ENCODE data around the gene MSMP. TPM values are rescaled to one million over a fixed set of nuclear protein-coding genes. Genes with fewer than 3 reads are reported as not detected.
A peak's percentile ranks its signal among the peaks of the same experiment; 100 is the strongest.

Gene MSMP
- total and polyA plus RNA-seq, 2 experiments from 2014 or later = 0.81 TPM; not detected in 1

- no peak overlapping the region for H2AFZ ChIP-seq
Measured at GRCh38 chr9:35713578-35713977, 40.5 kb downstream of the MSMP start.

DNA sequence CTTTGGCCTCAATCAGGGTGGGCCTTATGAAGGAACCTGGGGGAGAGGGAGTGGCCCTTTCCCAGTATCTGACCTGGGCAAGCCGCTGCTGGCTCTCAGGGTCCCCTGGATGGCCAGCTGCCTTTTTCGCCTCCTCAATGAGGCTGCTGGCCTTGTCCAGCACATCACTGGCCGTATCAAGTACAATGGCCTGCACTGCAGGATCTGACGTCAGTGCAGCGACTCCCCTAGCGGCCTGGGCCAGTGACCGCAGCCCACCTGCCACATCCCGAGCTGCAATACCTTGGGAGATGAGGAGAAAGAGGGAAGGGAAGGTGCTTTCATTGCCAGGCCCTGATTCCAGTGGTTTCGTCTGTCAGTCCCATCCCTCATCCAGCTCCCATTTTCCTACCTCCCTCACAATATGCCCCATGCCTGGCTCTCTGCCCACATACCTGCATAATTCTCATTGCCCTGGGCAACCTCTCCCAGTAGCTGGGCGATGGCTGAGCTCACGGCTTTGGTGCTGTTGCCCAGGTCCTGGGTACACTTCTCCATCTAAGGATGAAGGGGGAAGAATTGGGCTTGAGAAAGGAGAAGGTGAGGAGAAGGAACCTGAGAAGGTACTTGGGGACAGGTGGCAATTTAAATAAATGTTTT is 41.2 kb downstream of the MSMP start:
- Histone ChIP-seq H3K27me3 (ENCODE audit: insufficient read depth) (no peaks in the 10 kb centered on the region), H3K4me1 (ENCODE audit: insufficient read depth) (no peaks in the 10 kb centered on the region), H3K9me2 (ENCODE audit: insufficient read depth) (no peaks in the 10 kb centered on the region), H2AFZ (no peak overlapping the region), H3F3A (replicated peaks; ENCODE audit: low read depth) (0 out of 2 replicates have a peak, but pooled peaks cover 3% of the 10 kb centered on the region), H3K79me2 (replicated peaks; ENCODE audit: insufficient read depth) (no peaks in the 10 kb centered on the region), H4K20me1 (replicated peaks; ENCODE audit: insufficient read depth) (peaks cover 6% of the 10 kb centered on the region), H3K4me2 (no peak overlapping the region), H3K4me3 (no peak overlapping the region), H3K36me3 (ENCODE audit: insufficient read depth) (peaks cover 51% of the 10 kb centered on the region), H3K27ac (ENCODE audit: low read depth) (no peak overlapping the region)
- Mint-ChIP-seq H3K27ac (no peak overlapping the region), H3K4me3 (no peak overlapping the region), H3K36me3 (ENCODE audit: low read depth) (peaks cover 81% of the 10 kb centered on the region), H3K27me3 (ENCODE audit: insufficient read depth, low read depth, poor library complexity) (peaks cover 6% of the 10 kb centered on the region), H3K9me3 (no peaks in the 10 kb centered on the region), H3K4me1 (peaks cover 4% of the 10 kb centered on the region; the same call in 2 of the 3 replicates)
- DNase-seq (ENCODE audit: low spot score) (peak; percentile 28), ATAC-seq (peak; percentile 65)
- peak in 1 of 2 experiments; percentile 45; a peak in 3 of 4 replicates for TF ChIP-seq CTCF (conservative IDR thresholded peaks at IDR 0.05; ENCODE audit: low read depth in 2 of 2)
- TF ChIP-seq STAT1 (IDR thresholded peaks at IDR 0.05; ENCODE audit: unreplicated experiment) = no peak

More at GRCh38 chr9:35713578-35713977, 40.5 kb downstream of the MSMP start:
- Histone ChIP-seq H3K27me3 (ENCODE audit: insufficient read depth) (no peaks in the 10 kb centered on the region), H3K9me2 (ENCODE audit: insufficient read depth) (no peaks in the 10 kb centered on the region), H3K79me2 (replicated peaks; ENCODE audit: insufficient read depth) (no peaks in the 10 kb centered on the region), H3K27ac (ENCODE audit: low read depth) (no peak overlapping the region), H3K36me3 (ENCODE audit: insufficient read depth) (peaks cover 57% of the 10 kb centered on the region), H3K4me3 (no peak overlapping the region), H3F3A (replicated peaks; ENCODE audit: low read depth) (0 out of 2 replicates have a peak, but pooled peaks cover 3% of the 10 kb centered on the region), H3K4me1 (ENCODE audit: insufficient read depth) (no peaks in the 10 kb centered on the region), H3K4me2 (no peak overlapping the region), H4K20me1 (replicated peaks; ENCODE audit: insufficient read depth) (peaks cover 6% of the 10 kb centered on the region)
- no peaks in the 10 kb centered on the region for H3K9me3 Mint-ChIP-seq
- TF ChIP-seq REST (IDR thresholded peaks at IDR 0.05; ENCODE audit: unreplicated experiment) (no peak), CREB1 (CRISPR knock-in tag; IDR thresholded peaks at IDR 0.05; ENCODE audit: low read depth) (no peak), EZH2phosphoT487 (IDR thresholded peaks at IDR 0.05; ENCODE audit: unreplicated experiment) (no peak), ZNF331 (CRISPR knock-in tag; IDR thresholded peaks at IDR 0.05; ENCODE audit: low read depth) (no peak)
- TF ChIP-seq, protein P1, sequence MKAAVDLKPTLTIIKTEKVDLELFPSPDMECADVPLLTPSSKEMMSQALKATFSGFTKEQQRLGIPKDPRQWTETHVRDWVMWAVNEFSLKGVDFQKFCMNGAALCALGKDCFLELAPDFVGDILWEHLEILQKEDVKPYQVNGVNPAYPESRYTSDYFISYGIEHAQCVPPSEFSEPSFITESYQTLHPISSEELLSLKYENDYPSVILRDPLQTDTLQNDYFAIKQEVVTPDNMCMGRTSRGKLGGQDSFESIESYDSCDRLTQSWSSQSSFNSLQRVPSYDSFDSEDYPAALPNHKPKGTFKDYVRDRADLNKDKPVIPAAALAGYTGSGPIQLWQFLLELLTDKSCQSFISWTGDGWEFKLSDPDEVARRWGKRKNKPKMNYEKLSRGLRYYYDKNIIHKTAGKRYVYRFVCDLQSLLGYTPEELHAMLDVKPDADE (IDR thresholded peaks at IDR 0.05) = no peak
- peaks cover 6% of the 10 kb centered on the region for H3K27me3 Mint-ChIP-seq (ENCODE audit: insufficient read depth, low read depth, poor library complexity)
- peaks cover 81% of the 10 kb centered on the region for H3K36me3 Mint-ChIP-seq (ENCODE audit: low read depth)
- H3K4me3 Mint-ChIP-seq = no peak overlapping the region; the same call in 2 of the 3 replicates
- no peak overlapping the region for H3K27ac Mint-ChIP-seq
- peaks cover 4% of the 10 kb centered on the region; the same call in 2 of the 3 replicates for H3K4me1 Mint-ChIP-seq
- ATAC-seq (no peak), DNase-seq (ENCODE audit: low spot score) (no peak)

Data from GM23338 (cell line).